Activated CD4-positive, CD25-positive, alpha-beta regulatory T cell (primary cell): ENCODE measurements around the gene CALN1.

Experiments
- DNase-seq, 4 experiments: peaks; one replicate each; lab custom pipeline; 2025; lab: John Stamatoyannopoulos, UW

Gene CALN1

DNA sequence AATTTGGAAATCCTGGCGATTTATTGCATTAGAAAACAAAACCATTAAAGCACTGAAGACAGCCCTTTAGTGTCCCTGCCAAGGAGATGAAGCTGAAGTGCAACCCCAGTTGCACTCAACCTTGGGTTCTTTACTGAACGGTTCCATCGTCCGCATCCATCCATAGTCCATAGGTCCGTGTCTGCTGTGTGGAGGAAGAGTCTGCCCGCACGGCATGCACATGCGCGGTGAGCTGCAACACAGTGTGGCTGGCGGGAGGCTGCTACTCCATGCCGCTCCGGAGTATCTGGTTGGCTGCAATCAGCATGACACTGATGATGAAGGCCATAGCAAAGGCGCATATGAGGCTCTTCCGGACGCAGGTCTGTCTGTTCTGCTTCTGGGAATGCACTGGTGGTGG, 624.6 kb downstream of the CALN1 start:
- no peak for DNase-seq

DNA sequence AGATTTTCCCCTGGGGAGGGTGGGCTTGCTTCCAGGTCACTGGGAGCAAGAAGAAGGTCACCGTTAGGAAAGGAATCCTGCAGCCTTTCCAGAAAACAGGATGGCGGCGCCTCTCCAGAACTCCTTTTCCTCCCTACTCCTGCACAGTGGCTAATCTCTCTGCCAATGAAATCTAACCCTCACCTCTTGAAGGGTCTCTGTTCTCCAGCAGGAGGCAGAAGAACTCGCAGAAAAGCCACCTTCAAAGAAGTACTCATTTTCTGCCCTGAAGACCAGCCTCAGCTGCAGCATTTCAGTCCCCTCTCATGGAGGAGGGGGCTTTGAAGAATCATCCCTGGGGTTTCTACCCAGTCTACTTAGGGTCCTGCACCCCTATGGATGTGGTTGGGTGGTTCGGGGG, 626.9 kb downstream of the CALN1 start:
- no peak for DNase-seq

DNA sequence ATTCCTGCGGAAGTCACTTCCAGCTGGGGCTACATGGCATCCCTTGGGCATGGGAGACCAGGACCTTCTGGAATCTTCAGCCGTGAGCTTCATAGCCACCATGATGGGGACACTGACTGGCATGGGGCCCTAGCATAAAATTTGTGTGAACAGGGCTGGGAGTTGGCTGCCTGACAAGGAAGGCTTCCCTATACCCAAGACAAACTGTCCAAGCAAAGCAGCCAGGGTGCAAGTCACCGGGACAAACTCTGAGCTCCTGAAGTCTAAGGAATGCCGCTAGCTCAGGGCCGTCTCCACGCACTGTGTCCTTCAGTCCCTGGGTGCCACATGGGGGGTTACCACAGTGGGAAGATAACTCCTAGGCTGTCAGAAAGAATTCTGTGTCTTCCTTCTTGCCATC, 627.4 kb downstream of the CALN1 start:
- DNase-seq, result no peak

DNA sequence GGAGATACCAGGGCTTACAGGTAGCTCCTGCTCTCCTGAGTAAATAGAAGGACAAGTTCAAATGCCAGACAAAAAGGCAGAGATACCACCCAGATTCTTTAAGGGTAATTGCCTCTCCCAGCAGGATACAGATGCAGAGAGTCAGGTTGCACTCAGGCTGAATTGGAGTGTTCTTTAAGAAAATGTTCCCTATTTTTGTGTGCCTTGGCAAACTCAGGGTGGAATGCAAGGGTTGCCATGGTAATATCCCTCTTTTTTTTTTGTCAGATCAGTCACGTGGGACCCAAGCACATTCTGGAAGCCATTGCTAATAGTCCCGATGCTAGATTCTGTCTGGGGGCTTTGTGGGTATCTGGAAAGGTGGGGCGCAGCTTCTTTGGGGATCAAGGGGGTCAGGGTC, 628.0 kb downstream of the CALN1 start:
- DNase-seq, result no peak

DNA sequence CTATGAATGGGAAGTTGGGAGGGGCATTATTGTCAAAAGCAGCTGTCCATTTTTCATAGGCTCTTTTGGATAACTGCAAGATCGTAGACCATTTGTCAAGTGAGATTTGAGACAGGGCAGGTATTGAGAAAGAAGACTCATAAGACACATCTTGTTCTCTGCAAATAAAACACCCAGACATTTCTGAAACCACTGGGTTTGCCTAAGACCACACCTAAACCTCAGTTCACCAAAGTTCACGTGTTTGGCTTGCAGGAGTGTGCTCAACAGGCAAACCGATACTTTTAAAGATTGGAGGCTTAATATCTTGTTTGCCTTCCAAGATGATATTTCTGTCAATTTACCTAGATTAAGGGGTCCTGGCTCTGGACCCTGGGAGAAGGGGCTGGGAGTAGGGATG, 628.4 kb downstream of the CALN1 start:
- DNase-seq, result no peak

DNA sequence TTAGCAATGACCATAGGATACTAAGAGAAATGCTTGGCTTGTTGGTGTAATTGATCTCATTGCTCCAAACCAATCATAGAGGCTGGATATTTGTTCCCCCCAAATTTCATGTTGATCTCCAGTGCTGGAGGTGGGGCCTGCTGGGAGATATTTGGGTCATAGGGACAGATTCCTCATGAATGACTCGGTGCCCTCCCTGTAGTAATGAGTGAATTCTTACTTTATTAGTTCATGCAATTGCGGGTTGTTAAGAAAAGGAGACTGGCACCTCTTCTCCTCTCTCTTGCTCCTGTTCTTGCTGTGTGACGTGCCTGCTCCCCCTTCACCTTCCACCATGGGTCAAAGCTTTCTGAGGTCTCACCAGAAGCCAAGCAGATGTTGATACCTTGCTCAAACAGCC, 630.1 kb downstream of the CALN1 start:
- DNase-seq, result no peak

DNA sequence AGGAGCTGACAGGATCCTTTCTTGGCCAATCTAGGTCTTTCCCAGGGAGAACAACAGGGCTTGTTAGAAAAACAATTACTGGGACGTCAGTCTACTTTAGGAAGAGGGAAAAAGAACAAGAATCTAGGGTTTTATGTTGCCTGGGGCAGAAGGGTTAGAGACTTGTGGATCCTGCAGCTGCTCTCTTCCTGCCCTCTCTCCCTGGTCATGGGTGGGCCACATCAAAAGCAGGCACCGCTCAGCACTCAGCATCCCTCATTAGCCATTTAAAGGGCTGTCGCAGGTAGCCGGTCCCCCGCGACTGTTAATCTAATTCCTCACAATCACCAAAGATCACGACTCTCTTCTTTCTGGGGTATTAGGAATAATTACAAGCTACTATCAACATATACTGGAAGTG, 631.9 kb downstream of the CALN1 start:
- no peak for DNase-seq

DNA sequence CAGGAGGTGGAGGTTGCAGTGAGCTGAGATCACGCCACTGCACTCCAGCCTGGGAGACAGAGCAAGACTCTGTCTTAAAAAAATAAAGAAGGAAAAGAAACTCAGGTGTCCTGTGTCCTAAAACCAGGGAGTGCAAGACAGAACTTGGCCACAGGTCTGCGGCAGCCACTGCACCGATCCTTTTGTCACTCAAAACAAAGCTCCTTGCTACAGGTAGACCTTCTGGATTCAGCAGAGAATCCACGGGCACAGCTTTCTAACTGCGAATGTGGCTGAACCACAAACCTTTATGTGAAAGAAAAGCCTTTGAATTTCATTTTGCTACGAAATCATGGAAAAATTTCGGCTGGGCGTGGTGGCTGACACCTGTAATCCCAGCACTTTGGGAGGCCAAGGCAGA, 634.9 kb downstream of the CALN1 start:
- DNase-seq, result no peak

DNA sequence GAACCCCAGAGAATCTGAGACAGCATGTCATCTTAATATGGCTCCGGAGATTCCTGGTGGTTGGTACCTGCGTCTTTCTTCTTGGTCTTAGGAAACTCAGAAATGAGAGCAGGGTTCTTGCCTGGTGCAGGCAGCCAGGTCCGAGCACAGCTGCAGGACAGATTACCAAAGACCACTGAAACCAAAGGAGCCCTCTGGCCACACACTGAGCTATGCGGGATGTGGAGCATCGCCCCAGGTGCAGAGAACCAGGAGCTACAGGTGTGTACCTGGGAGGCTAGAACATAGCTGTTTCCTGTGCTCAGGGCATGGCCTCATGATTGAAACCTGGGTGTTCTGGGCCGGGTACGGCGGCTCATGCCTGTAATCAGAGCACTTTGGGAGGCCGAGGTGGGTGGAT, 635.4 kb downstream of the CALN1 start:
- no peak for DNase-seq

DNA sequence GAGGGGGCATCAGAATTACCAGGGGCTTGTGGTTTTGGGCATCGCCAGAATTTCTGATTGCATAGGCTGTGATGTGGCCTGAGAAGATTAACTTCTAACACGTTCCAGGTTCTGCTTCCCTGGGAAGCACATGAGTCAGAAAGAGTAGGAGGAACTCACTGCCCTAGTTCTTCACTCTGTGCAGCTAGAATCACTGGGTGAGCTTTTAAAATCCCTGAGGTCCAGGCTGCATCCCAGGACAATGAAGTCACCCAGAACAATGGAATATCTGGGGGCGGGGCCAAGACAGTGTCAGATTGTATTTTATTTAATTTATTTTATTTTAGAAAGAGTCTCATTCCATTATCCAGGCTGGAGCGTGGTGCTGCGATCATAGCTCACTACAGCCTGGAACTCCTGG, 636.5 kb downstream of the CALN1 start:
- no peak for DNase-seq

DNA sequence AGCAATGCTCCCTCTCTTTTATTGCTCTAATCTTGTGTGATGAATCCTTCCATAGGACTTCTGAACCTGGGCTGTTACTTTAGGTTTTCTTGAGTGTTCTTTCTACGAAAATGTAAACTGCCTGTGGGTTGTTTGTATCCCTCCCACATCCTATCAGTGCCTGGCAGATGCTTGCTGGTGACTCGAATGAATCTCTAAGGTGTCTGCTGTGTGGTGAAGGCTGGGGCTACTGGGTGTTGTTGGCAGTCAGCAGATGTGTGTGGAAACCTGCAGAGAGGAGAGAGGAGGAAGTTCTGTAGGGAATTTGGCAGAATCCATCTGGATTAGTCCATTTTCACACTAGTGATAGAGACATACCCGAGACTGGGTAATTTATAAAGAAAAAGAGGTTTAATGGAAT, 639.4 kb downstream of the CALN1 start:
- DNase-seq, result no peak

DNA sequence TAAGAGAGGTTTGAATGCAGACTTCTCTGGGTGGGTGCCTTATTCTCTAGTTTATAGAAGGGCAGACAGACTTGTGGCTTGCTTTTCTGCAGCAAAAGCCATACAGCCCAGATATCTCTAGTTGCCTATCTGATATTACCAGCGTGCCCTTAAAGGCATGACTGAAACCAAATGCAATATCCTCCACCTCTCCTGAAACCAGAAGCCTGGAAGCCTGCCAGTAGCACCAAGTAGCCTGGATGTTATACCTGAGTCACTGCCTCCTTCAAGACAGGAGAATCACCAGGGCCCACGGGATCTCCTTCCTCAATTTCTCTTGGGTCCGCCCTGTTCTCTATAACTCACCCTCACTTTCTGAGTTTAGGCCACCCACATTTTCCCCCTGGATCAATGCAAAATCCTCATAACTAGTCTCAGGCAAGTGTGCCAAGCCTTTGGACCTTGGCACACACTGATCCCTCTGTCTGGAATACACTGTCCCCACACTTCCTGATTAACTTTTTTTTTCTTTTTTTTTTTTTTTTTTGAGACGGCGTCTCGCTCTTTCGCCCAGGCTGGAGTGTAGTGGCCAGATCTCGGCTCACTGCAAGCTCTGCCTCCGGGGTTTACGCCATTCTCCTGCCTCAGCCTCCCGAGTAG, 641.8 kb downstream of the CALN1 start:
- DNase-seq, result no peak

DNA sequence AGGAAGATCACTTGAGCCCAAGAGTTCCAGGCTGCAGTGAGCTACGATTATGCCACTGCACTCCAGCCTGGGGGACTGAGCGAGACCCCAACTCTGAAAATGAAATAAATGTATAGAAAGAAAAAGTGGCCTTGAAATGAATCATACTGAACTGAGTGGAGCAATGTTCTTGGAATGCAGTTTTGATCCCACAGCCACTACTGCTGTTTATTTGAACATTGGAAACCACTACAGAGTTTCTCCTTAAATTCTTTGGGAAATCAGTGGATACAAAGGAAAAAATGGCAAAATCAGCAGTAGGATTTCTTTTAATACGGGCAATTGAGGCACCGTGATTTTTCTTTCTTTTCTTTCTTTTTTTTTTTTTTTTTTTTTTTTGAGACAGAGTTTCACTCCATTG, 642.8 kb downstream of the CALN1 start:
- no peak for DNase-seq

DNA sequence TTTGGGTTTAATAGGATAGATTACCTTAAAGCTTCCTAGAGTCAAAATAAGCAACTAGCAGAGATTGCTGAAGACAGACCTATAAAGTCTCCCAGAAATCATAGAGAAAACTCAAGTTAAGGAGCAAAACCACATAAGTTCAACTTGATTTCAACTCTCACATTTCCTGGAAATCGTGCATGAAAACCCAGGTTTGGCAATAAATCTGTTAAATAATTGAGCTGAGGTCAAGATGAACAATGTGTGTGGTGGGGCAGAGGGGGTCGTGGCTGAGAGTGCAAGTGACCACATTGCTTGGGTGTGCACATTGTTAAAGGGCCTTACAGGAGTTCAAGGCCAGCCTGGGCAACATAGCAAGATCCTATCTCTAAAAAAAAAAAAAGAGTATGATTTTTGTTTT, 643.7 kb downstream of the CALN1 start:
- DNase-seq, result no peak

DNA sequence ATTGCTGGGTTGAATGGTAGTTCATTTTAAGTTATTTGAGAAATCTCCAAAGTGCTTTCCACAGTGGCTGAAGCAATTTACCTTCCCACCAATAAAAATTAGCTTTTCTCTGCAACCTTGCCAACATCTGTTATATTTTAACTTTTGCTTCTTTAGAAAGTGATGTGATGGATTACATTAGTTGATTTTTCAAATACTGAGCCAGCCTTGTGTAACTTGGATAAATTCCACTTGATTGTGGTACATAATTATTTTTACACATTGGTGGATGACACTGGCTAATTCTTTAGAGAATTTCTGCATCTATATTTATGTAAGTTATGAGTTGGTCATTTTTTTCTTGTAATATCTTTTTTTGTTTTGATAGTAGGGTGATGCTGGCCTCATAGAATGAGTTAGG, 646.1 kb downstream of the CALN1 start:
- DNase-seq, result no peak

DNA sequence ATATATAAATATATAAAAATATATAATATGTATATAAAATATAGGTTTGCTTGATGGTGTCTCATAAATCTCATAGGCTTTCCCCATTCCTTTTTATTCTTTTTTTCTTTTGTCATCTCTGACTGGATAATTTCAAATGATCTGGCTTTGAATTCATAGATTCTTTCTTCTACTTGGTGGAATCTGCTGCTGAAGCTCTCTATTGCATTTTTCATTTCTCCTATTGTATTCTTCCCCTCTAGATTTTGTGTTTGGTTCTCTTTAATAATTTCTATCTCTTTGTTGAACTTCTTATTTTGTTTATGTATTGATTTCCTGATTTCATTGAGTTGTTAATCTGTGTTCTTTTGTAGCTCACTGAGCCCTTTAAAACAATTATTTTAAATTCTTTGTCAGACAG, 650.8 kb downstream of the CALN1 start:
- no peak for DNase-seq

DNA sequence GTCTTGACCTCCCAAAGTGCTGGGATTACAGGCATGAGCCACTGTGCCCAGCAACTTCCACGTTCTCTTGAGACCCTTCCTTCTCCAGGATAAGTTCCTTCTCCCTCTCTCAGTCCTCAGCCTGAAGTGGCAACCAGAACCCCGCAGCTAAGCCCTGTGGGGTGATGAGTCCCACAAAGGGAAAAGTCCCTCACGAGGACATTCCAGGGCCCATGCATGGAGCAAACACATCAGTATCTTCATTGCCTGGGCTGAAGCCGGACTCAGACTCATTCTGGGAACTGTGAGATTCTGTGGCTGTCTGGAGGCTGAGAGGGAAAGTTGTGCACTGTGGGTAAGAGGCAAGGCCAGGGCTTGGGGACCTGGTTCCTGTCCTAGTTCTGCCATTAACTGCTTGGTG, 657.3 kb downstream of the CALN1 start:
- DNase-seq, result no peak

DNA sequence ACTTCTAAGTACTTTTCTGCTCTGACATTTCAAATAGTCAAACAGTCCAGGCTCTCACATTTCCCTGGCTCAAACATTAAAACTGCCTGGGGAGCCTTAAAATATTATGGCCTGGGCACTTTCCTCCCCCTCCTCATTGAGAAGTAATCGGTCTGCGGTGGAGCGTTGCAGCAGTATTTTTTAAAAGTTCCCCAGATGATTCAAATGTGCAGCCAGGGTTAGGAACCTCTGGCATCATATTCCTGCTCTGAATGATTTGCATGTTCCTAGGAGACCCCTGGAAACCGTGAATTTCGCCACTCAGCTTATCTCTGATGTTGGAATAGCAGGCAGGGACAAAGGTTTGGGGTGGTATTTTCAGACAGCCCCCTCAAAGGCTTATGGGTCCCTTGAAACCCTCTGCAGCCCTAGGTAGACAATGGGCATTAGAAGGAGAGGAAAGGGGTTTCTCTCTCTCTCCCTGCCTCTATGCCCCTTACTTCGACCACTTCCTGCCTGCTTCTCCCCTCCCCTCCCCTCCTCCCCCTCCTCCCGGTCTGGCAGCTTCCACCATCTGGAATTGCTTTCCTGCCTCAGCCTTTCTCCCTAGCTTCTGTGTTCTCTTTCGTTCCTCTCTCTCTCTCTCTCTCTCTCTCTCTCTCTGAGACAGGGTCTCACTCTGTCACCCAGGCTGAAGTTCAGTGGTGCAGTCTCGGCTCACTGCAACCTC, 658.0 kb downstream of the CALN1 start:
- no peak for DNase-seq

DNA sequence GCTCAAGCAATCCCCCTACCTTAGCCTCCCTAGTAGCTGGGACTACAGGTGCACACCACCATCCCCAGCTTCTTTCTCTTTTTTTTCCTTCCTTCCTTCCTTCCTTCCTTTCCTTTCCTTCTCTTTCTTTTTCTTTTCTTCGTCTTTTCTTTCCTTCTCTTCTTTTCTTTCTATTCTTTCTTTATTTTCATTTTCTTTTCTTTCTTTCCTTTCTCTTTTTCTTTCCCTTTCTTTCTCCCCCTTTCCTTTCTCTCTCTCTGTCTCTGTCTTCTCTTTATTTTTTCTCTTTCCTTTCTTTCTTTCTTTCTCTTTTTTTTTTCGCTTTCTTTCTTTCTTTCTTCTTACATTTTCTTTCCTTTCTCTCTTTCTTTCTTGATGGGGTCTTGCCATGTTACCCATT, 658.9 kb downstream of the CALN1 start:
- DNase-seq, result no peak

DNA sequence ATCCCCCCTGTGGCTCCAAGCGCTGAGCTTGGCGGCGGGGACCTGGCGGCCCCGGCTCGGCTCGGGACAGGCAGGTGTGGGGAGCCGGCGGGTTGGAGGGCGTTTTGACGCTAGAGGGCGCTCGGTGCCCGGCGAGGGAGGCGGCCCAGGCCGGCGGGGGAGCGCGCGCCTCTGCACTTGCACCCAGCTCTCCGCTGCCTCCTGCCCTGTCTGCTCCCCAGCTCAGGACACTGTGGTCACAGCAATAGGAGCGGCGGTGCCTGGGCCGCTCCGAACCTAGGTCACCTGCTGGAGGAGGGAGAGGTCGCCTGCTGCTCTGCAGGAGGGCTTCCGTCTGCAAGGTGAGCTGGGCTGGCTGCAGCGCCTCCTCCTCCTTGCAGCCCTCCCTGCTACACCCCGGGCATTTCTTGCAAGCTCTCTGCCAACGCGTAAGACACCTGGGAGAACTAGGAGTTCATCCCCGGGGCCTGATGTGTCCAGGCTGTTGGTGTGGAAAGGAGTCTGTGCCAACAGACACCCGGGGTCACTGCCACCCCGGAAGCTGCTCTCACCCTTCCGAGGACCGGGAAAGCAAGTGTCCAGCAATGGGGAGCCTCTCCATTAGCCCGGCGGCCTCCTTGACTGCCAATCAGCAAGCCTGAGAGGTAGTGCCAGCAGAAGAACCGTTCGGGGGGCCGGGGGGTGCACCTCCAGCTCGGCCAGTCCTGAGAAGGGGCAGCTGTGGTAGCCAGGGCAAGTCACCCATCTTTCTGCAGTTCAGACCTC, 659.8 kb downstream of the CALN1 start:
- DNase-seq, result no peak

DNA sequence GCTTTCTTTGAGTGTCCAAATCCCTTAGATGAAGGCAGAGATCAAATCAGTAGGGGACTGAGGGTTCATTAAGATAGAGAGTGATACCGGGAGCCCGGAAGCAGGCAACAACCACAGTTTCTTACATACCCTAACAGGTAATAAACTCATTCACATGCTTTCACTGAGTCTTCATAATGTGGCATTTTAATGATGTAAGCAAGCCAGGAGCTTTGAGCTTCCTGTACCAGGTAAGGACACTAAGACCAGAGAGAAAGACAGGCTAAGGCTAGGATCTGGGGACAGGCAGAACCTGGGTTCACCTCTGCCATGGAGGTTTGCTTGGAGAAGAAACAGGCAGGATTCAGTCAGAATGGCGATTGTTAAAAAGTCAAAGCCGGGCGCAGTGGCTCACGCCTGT, 661.8 kb downstream of the CALN1 start:
- DNase-seq, result no peak

DNA sequence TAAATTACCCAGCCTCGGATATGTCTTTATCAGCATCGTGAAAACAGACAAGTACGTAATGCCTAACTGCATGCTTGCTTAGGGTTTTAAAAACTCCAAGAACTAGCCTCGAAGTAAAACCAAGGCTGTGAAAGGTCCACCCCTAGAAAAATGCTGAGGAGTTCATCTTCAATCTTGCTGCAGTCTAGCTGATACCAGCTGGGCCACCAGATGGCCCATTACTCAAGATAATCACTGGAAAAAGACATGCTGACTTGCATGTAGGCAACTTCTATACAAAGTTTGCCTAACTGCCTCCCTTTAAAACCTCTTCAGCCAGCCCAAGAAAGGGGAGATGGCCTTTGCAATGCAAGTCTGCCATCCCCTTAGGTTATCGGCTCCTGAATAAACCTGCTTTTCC, 666.1 kb downstream of the CALN1 start:
- no peak for DNase-seq

DNA sequence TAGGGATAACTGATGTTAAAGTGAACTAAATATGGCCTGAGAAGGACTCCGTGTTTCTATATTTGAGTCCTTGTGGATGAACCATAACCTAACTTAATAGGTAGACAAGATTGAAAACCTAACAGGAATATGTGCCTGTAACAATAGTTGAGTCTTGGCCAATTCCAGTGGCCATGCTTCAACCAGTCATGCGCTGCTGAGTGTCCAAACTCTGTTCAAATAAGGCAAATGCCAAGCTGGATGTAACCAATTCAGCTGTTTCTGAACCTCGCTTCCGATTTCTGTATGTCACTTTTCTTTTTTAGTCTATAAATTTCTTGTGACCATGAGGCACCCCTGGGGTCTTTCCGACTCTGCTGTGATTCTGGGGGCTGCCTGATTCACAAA, 672.0 kb downstream of the CALN1 start:
- no peak for DNase-seq
